Lower lobe of right lung (tissue), 2 donors: ENCODE data around the gene TMEM238L. TPM values are rescaled to one million over a fixed set of nuclear protein-coding genes. Genes with fewer than 3 reads are reported as not detected.

Experiments used
- ATAC-seq, 2 donors: fragments of 200-7000 bp; cut with Tn5 transposase; one replicate each; pipeline ENCODE4 v1.9.1; 2020 to 2022; ENCODE audit warnings: mild to moderate bottlenecking in 2 of 2, moderate library complexity in 2 of 2
- DNase-seq: peaks from one replicate; pipeline ENCODE4 v3.0.0-alpha.2; 2020
- H3K27ac ChIP-seq: fragments of 200-600 bp; one replicate; pipeline ENCODE4 v1.8.0; 2022
- H3K27me3 ChIP-seq: fragments of 200-600 bp; one replicate; pipeline ENCODE4 v1.8.0; 2022; ENCODE audit warnings: low read depth
- H3K36me3 ChIP-seq: fragments of 200-600 bp; one replicate; pipeline ENCODE4 v1.8.0; 2022; ENCODE audit warnings: mild to moderate bottlenecking
- H3K4me1 ChIP-seq: fragments of 200-600 bp; one replicate; pipeline ENCODE4 v1.8.0; 2022
- H3K4me3 ChIP-seq: fragments of 200-600 bp; one replicate; pipeline ENCODE4 v1.8.0; 2022; ENCODE audit warnings: mild to moderate bottlenecking
- H3K9me3 ChIP-seq: fragments of 200-600 bp; one replicate; pipeline ENCODE4 v1.8.0; 2022
- intact Hi-C: fragments of 100-400 bp; cut with DNase I; formaldehyde crosslinking; loops from one replicate; pipeline ENCODE4 v1.11.0; 2022
- total RNA-seq: library from RNA; stranded (reverse); fragmentation: NEBNext Ultra II Directional; extraction: Animal tissue kit (Norgen Biotek cat#: 25700); gene quantifications from one replicate; pipeline ENCODE4 v1.2.1, GENCODE V29; 2021
- TF ChIP-seq, protein P1 (sequence below): fragments of 200-600 bp; IDR thresholded peaks from one replicate; pipeline ENCODE4 v1.8.0; 2022; ENCODE audit warnings: antibody characterized with exemption, mild to moderate bottlenecking
- donor health status: DM: no; HTN: yes; CAD: no; lungs with severe emphysema.

Gene TMEM238L
- total RNA-seq, 1 donor from 2014 or later = not detected

DNA sequence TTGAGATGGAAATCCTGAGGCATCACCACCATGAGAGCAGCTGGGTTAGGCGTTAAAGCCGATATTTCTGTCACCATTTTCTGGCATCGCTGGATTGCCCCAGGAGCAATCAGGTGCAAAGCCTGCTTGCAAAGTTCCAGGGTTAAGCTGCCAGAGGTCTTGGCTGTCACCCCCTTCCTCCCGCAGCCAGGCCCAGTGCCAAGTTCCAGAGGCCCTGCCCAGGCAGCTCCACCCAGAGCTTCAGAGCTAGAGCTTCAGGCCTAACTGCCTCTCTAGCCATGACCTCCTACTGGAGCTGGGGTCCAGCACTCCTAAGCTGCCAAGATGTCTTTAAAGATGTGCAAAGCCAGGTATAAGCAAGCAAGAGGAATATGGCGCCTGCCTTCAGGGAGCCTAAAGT is 8.8 kb upstream of the TMEM238L start:
- Histone ChIP-seq H3K9me3 (no peaks in the 10 kb centered on the region), H3K4me3 (no peak overlapping the region), H3K4me1 (no peaks in the 10 kb centered on the region), H3K36me3 (no peaks in the 10 kb centered on the region), H3K27me3 (no peaks in the 10 kb centered on the region), H3K27ac (no peak overlapping the region)
- DNase-seq (no peak), ATAC-seq (no peak)
- TF ChIP-seq, protein P1, sequence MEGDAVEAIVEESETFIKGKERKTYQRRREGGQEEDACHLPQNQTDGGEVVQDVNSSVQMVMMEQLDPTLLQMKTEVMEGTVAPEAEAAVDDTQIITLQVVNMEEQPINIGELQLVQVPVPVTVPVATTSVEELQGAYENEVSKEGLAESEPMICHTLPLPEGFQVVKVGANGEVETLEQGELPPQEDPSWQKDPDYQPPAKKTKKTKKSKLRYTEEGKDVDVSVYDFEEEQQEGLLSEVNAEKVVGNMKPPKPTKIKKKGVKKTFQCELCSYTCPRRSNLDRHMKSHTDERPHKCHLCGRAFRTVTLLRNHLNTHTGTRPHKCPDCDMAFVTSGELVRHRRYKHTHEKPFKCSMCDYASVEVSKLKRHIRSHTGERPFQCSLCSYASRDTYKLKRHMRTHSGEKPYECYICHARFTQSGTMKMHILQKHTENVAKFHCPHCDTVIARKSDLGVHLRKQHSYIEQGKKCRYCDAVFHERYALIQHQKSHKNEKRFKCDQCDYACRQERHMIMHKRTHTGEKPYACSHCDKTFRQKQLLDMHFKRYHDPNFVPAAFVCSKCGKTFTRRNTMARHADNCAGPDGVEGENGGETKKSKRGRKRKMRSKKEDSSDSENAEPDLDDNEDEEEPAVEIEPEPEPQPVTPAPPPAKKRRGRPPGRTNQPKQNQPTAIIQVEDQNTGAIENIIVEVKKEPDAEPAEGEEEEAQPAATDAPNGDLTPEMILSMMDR = no peak
- intact Hi-C loops = no loop called here

DNA sequence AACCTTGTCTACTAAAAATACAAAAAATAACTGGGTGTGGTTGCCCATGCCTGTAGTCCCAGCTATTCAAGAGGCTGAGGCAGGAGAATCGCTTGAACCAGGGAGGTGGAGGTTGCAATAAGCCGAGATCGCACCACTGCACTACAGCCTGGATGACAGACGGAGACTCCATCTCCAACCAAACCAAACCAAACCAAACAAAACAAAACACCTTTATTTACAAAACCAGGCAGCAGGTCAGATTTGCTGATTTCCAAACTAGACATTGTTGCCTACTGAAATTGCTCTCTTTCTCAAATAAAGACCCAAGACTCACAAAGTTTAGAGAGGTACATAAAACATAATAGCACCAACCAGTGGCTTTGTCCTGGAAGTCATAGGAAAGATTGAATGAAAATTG is 5.7 kb upstream of the TMEM238L start:
- Histone ChIP-seq H3K27ac (no peak overlapping the region), H3K27me3 (no peaks in the 10 kb centered on the region), H3K4me3 (no peak overlapping the region), H3K4me1 (no peaks in the 10 kb centered on the region), H3K36me3 (no peaks in the 10 kb centered on the region), H3K9me3 (no peaks in the 10 kb centered on the region)
- TF ChIP-seq, protein P1 = no peak
- intact Hi-C loops = no loop called here
- DNase-seq (no peak), ATAC-seq (no peak)

DNA sequence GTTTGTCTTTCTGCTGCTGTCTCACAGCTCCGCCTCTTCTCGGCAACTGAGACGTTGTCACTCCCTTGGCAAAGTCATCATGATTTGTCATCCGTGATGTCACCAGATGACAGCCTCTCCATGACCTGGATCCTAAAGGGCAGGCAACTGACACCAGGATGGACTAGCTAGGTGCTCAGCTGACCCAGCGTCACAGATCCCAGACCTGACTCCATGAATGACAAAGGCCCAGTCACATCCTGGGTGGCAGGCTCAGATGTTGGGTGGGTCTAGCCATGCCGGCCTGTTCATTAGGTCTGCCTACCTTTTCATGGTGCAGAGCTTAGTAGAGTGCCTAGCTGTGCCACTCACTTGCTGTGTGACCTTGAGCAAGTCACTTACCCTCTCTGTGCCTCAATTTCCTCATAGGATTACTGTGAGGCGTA is 3.8 kb upstream of the TMEM238L start:
- intact Hi-C loops = no loop called here
- Histone ChIP-seq H3K4me3 (no peak overlapping the region), H3K27me3 (no peaks in the 10 kb centered on the region), H3K9me3 (no peaks in the 10 kb centered on the region), H3K4me1 (no peaks in the 10 kb centered on the region), H3K36me3 (no peaks in the 10 kb centered on the region), H3K27ac (no peak overlapping the region)
- ATAC-seq (no peak), DNase-seq (no peak)
- TF ChIP-seq, protein P1 = no peak

DNA sequence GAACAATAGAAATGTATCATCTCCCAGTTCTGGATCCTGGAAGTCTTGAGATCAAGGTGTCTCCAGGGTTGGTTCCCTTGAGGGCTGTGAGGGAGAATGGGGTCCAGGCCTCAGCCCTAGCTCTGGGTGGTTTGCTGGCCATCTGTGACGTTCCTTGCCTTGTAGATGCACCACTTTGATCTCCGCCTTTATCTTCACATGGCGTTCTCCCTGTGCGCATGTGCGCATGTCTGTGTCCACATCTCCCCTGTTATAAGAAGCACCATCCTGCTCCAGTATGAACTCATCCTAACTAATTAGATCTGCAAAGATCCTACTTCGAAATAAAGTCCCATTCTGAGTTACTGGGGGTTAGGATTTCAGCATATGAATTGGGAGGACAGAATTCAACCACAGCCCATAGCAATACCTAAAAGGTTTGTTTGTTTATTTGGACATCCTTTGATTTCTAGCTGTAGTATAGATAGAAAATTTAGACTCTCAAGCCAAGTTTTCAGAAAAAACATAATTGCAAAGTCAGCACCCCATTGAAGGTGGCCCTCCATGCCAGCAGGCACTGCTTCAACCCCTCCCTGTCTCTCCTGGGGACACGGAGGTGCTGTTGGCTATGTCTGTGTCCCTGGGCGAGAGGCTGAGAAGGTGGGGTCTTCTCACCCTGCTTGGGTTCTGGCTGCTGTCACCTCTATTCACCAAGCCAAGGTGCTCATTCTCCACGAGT is 2.8 kb upstream of the TMEM238L start:
- Histone ChIP-seq H3K4me1 (no peaks in the 10 kb centered on the region), H3K9me3 (no peaks in the 10 kb centered on the region), H3K27ac (no peak overlapping the region), H3K4me3 (no peak overlapping the region), H3K27me3 (no peaks in the 10 kb centered on the region), H3K36me3 (no peaks in the 10 kb centered on the region)
- DNase-seq (no peak), ATAC-seq (no peak)
- intact Hi-C loops = no loop called here
- TF ChIP-seq, protein P1 = no peak

DNA sequence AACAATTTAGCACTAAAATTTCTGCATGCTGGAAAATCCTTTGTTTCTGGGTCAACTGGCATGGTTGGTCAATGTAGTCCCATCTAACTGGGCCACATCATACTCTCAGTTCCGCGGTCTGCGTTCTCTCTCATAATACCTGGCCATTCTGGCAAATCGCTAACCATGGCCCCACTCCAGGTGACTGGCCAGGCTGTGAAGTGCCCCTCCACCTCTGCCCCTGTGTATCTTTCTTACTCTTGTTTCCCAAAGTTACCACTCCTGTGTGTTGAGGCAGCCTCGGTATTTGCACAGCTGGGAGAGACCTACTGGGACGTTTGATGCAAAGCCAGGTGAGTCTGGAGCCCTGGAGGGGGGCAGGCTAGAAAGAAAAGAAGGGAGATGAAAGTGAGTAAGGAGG is 2.0 kb upstream of the TMEM238L start:
- intact Hi-C loops = no loop called here
- no peaks in the 10 kb centered on the region for H3K9me3 ChIP-seq
- H3K4me3 ChIP-seq = no peak overlapping the region
- no peak overlapping the region for H3K27ac ChIP-seq
- no peaks in the 10 kb centered on the region for H3K4me1 ChIP-seq
- ATAC-seq (peak in 1 of 2 donors; percentile 25), DNase-seq (no peak)
- no peaks in the 10 kb centered on the region for H3K27me3 ChIP-seq
- no peaks in the 10 kb centered on the region for H3K36me3 ChIP-seq
- TF ChIP-seq, protein P1 = no peak
